ENCODE results near the gene ADAMTS13.

GRCh38 chr9:133506653-133507038 lies 84.5 kb downstream of the ADAMTS13 start:
- TF ChIP-seq CTCF (conservative IDR thresholded peaks at IDR 0.05 in 1 of 2, IDR thresholded peaks at IDR 0.05 in 1 of 2; ENCODE audit: low read depth in 1 of 2, low read length in 2 of 2): peak in 1 of 2 donors; percentile 22
- TF ChIP-seq EZH2 (IDR thresholded peaks at IDR 0.05; ENCODE audit: low read length, missing control alignments): no peak
